ENCODE results near the gene TFE3. TPM values are rescaled to one million over a fixed set of nuclear protein-coding genes. Genes with fewer than 3 reads are reported as not detected.

The TFE3 gene
- polyA plus RNA-seq, 3 donors, result 12.8 to 41.2 (median 22.0) TPM

DNA sequence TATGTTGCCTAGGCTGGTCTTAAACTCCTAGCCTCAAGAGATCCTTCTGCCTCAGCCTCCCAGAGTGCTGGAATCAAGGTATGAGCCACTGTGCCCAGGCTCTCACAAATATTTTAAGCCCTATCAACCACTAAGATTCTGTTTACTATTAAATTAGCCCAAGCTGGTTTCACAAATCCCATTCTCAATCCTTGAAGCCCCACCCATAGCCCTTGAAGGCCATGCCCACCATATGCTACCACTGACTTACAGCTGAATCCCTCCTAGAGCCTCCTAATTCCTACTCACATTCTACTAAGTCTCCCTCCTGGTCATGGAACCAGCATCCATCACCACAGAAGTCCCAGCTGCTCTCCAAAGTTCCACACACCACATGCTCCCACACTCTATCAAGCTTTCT is 50.8 kb downstream of the TFE3 start:
- H3K4me3 ChIP-seq (replicated peaks in 1 of 3; ENCODE audit: low read depth in 2 of 3, low read length in 3 of 3), result no peak overlapping the region
- Mint-ChIP-seq H3K27me3 (ENCODE audit: low read depth in 3 of 3) (peaks cover 0 to 5% (median 0%) of the 10 kb centered on the region in 3 donors), H3K9me3 (peaks cover 0 to 2% (median 0%) of the 10 kb centered on the region in 7 donors), H3K27ac (peak overlapping the region in 3 of 7 donors; percentile 14 to 41 (median 21)), H3K4me1 (peaks cover 2% of the 10 kb centered on the region), H3K36me3 (peaks cover 68 to 84% of the 10 kb centered on the region in 2 donors), H3K4me3 (no peak overlapping the region)
- no peaks in the 10 kb centered on the region for H3K79me2 ChIP-seq (ENCODE audit: insufficient read depth, low read length)
- no peaks in the 10 kb centered on the region for H3K27me3 ChIP-seq (ENCODE audit: control insufficient read depth in 2 of 2, insufficient read depth in 2 of 2, low read length in 2 of 2)
- no peak overlapping the region for H2AFZ ChIP-seq (ENCODE audit: insufficient read depth, low read depth, low read length, poor library complexity, severe bottlenecking)
- TF ChIP-seq, protein P1, sequence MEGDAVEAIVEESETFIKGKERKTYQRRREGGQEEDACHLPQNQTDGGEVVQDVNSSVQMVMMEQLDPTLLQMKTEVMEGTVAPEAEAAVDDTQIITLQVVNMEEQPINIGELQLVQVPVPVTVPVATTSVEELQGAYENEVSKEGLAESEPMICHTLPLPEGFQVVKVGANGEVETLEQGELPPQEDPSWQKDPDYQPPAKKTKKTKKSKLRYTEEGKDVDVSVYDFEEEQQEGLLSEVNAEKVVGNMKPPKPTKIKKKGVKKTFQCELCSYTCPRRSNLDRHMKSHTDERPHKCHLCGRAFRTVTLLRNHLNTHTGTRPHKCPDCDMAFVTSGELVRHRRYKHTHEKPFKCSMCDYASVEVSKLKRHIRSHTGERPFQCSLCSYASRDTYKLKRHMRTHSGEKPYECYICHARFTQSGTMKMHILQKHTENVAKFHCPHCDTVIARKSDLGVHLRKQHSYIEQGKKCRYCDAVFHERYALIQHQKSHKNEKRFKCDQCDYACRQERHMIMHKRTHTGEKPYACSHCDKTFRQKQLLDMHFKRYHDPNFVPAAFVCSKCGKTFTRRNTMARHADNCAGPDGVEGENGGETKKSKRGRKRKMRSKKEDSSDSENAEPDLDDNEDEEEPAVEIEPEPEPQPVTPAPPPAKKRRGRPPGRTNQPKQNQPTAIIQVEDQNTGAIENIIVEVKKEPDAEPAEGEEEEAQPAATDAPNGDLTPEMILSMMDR (IDR thresholded peaks at IDR 0.05), result no peak
- peaks cover 75 to 90% of the 10 kb centered on the region in 2 donors for H3K36me3 ChIP-seq (replicated peaks in 1 of 2; ENCODE audit: control insufficient read depth in 1 of 2, insufficient read depth in 2 of 2, low read length in 2 of 2)
- H4K20me1 ChIP-seq (ENCODE audit: insufficient read depth, low read length), result peaks cover 22% of the 10 kb centered on the region
- DNase-seq, result no peak
- H3K27ac ChIP-seq (ENCODE audit: low read depth in 1 of 2, low read length in 2 of 2), result no peak overlapping the region
- no peaks in the 10 kb centered on the region for H3K4me1 ChIP-seq (ENCODE audit: control insufficient read depth in 1 of 2, insufficient read depth in 2 of 2, low read length in 2 of 2)
- no peaks in the 10 kb centered on the region for H3K9me3 ChIP-seq (replicated peaks in 1 of 2; ENCODE audit: control insufficient read depth in 1 of 2, insufficient read depth in 1 of 2, low read length in 2 of 2)
- no peak overlapping the region for H3K4me2 ChIP-seq (replicated peaks; ENCODE audit: extremely low read depth, low read length, poor library complexity, severe bottlenecking)
- no peak overlapping the region for H3K9ac ChIP-seq (ENCODE audit: insufficient read depth, low read length, poor library complexity, severe bottlenecking)
- intact Hi-C loops (cut with micrococcal nuclease), result no loop called here

DNA sequence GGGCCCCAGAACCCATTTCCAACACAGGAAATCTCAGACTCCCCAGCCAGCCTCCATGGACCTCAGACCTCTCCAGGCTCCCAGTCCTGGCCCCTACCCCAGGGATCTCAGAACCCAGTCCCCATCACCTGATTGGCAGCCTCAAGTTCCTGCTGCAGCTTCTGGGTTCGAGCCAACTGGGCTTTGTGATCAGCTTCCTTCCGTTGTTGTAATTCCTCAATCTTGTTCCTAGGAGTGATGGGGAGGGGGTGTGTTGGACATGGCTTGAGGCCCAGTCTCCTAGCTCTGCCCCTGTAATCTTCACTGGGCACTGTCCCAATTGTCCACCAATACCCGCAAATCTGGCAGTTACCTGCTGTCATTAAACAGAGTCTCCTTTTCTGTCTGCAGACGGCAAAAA is 53.7 kb downstream of the TFE3 start:
- Mint-ChIP-seq H3K4me1 (no peaks in the 10 kb centered on the region), H3K27me3 (ENCODE audit: low read depth in 3 of 3) (peaks cover 0 to 4% (median 0%) of the 10 kb centered on the region in 3 donors), H3K36me3 (peaks cover 56 to 76% of the 10 kb centered on the region in 2 donors), H3K27ac (peak overlapping the region in 4 of 7 donors; percentile 37 to 60 (median 48)), H3K4me3 (no peak overlapping the region), H3K9me3 (no peaks in the 10 kb centered on the region)
- Histone ChIP-seq H3K9ac (ENCODE audit: insufficient read depth, low read length, poor library complexity, severe bottlenecking) (no peak overlapping the region), H3K27ac (ENCODE audit: low read depth in 1 of 2, low read length in 2 of 2) (no peak overlapping the region), H3K4me2 (replicated peaks; ENCODE audit: extremely low read depth, low read length, poor library complexity, severe bottlenecking) (no peak overlapping the region), H2AFZ (ENCODE audit: insufficient read depth, low read depth, low read length, poor library complexity, severe bottlenecking) (no peak overlapping the region), H3K9me3 (replicated peaks in 1 of 2; ENCODE audit: control insufficient read depth in 1 of 2, insufficient read depth in 1 of 2, low read length in 2 of 2) (no peaks in the 10 kb centered on the region), H3K27me3 (ENCODE audit: control insufficient read depth in 2 of 2, insufficient read depth in 2 of 2, low read length in 2 of 2) (no peaks in the 10 kb centered on the region), H3K36me3 (replicated peaks in 1 of 2; ENCODE audit: control insufficient read depth in 1 of 2, insufficient read depth in 2 of 2, low read length in 2 of 2) (peaks cover 66 to 74% of the 10 kb centered on the region in 2 donors), H3K4me1 (ENCODE audit: control insufficient read depth in 1 of 2, insufficient read depth in 2 of 2, low read length in 2 of 2) (no peaks in the 10 kb centered on the region), H3K4me3 (replicated peaks in 1 of 3; ENCODE audit: low read depth in 2 of 3, low read length in 3 of 3) (no peak overlapping the region), H4K20me1 (ENCODE audit: insufficient read depth, low read length) (peaks cover 8% of the 10 kb centered on the region), H3K79me2 (ENCODE audit: insufficient read depth, low read length) (no peaks in the 10 kb centered on the region)
- TF ChIP-seq, protein P1 (IDR thresholded peaks at IDR 0.05), result no peak
- DNase-seq, result no peak
- no CpG with 5 or more reads among the region's 4 CpGs for WGBS (ENCODE audit: insufficient coverage)
- intact Hi-C loops (cut with micrococcal nuclease), result no loop called here
